Activated CD4-positive, CD25-positive, alpha-beta regulatory T cell treated with anti-CD3 and anti-CD28 coated beads, Interleukin-2, amount 50 U/mL, for 72 hours (primary cell): ENCODE measurements around the gene TSPAN12.
"Not testable (repeated sequence)": the region's sequence is repeated elsewhere in the genome, so short reads cannot be mapped to it uniquely, and the experiment has no call there.

Source experiments
- DNase-seq: peaks from one replicate; pipeline ENCODE4 v3.0.0; 2021

TSPAN12 gene

GRCh38 chr7:120857588-120858573 is at the start of gene TSPAN12:
Gene TSPAN12 (minus strand): TSS chr7:120858144. CDS start chr7:120856763, 1,381 bp downstream.
- DNase-seq, result peak; percentile 38

GRCh38 chr7:120898715-120899499 is 41.0 kb upstream of the TSPAN12 start:
- DNase-seq, result no peak

- not testable (repeated sequence) for DNase-seq
Observed at GRCh38 chr7:120895253-120895652, 37.3 kb upstream of the TSPAN12 start.

- not testable (repeated sequence) for DNase-seq
Observed at GRCh38 chr7:120885602-120886001, 27.7 kb upstream of the TSPAN12 start.

- DNase-seq, result no peak
Observed at GRCh38 chr7:120877701-120878100, 19.8 kb upstream of the TSPAN12 start.

GRCh38 chr7:120876922-120877321 is 19.0 kb upstream of the TSPAN12 start:
- no peak for DNase-seq

- no peak for DNase-seq
Observed at GRCh38 chr7:120874722-120875121, 16.8 kb upstream of the TSPAN12 start.

GRCh38 chr7:120874016-120874415 is 16.1 kb upstream of the TSPAN12 start:
- no peak for DNase-seq

- DNase-seq, result no peak
Observed at GRCh38 chr7:120873401-120873800, 15.5 kb upstream of the TSPAN12 start.

GRCh38 chr7:120869700-120870099 is 11.8 kb upstream of the TSPAN12 start:
- no peak for DNase-seq

- DNase-seq, result no peak
Observed at GRCh38 chr7:120867932-120868331, 10.0 kb upstream of the TSPAN12 start.

- no peak for DNase-seq
Observed at GRCh38 chr7:120865191-120865981, 7.4 kb upstream of the TSPAN12 start.

- no peak for DNase-seq
Observed at GRCh38 chr7:120864141-120864900, 6.4 kb upstream of the TSPAN12 start.

GRCh38 chr7:120862987-120863590 is 5.1 kb upstream of the TSPAN12 start:
- DNase-seq, result no peak

GRCh38 chr7:120860156-120860555 is 2.2 kb upstream of the TSPAN12 start:
- DNase-seq, result no peak

GRCh38 chr7:120859459-120859858 is 1.5 kb upstream of the TSPAN12 start:
- no peak for DNase-seq

- DNase-seq, result no peak
Observed at GRCh38 chr7:120856621-120857352, 1.2 kb downstream of the TSPAN12 start.

- DNase-seq, result no peak
Observed at GRCh38 chr7:120856198-120856597, 1.7 kb downstream of the TSPAN12 start.

- no peak for DNase-seq
Observed at GRCh38 chr7:120852700-120853099, 5.2 kb downstream of the TSPAN12 start.

GRCh38 chr7:120843109-120843508 is 14.8 kb downstream of the TSPAN12 start:
- no peak for DNase-seq

- DNase-seq, result no peak
Observed at GRCh38 chr7:120842121-120842621, 15.8 kb downstream of the TSPAN12 start.
